GM21576 (cell line): ENCODE data around the gene TCF4.

Source experiments
- ATAC-seq: cut with Tn5 transposase; IDR thresholded peaks from one replicate; pipeline ENCODE4 v1.9.1; 2021; ENCODE audit warnings: mild to moderate bottlenecking, moderate library complexity; ENCODE audit not compliant: unreplicated experiment

The TCF4 gene

DNA sequence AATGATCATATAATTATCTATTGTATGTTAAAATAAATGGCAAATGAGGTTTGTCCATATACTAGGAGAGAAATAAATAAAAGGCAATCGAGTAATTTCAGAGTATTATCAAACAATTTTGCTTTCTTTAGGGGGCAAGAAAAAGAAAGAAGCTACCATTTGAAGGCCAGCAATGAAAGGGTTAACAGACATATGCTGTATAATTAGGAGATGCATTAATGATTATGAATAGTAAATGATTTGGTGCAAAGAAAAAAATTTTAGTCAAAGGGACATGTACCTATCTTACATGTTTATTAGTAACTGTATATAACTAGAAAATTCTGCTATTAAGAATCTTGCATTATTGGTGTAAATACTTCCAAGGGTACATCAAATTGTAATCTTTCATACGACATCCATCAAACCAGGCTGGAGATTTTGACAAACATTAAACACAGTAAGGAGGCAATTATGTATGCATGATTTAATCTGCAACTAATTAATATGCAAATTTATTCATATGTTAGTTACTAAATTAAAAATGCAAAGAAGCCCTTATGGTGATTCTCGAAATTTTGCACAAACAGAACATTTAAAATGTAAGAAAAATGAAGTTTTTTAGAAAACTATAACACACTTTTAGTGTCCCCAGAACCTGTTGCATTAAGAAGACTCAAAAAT lies 251.4 kb downstream of the TCF4 start:
- ATAC-seq: no peak

DNA sequence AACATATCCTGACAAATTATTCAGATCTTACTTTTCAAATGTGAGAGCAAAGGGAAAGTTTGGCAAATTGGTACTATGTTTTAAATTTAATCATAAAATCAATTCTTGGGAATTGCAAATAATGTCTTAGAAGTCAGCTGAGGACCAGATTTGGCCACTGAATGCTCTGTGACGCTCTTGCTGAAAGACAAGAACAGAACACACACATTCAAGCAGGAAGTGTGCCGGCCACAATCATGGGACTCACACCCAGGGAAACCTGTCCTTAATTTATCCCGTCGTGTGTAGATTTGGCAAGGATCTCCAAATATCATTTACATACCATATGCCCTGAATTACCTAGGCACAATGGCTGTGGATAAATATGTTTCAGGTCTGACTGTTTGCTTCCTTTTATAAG lies 253.1 kb downstream of the TCF4 start:
- no peak for ATAC-seq

DNA sequence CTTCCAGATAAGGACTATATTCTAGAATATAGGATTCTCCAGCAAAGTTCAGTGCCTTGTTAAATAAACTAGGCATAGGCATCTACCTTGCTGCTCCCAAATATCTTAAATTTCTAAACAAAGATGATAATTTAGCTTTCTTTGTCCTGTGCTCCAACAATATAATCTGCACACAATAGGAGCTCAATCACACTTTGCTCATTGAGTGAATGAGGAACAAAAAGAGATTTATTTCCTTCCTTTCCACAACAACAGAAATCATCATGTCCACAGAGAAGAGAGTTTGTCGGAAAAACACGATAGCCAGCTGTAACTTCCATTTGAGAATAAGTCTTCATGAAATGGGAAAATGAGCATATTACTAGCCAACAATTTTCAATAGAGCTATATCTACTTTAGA lies 256.7 kb downstream of the TCF4 start:
- no peak for ATAC-seq

DNA sequence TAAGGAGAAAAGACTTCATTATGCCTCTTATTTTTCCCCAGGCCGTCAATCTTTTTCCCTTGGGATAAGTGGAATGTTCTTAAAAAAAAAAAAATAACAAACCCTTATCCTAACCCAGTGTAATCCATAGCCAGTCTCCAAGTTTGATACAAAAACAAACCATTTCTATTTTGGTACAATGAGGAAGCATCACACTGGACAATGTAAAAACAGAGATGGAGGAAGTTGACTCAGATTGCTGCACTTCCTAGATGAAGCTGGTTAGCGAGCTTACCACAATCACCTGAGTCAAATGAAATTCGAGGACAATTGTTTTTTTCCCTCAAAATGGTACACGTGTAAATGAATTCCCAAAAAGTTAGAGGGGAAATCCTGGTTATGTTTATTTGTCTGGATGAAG lies 259.7 kb downstream of the TCF4 start:
- peak; percentile 44 for ATAC-seq

DNA sequence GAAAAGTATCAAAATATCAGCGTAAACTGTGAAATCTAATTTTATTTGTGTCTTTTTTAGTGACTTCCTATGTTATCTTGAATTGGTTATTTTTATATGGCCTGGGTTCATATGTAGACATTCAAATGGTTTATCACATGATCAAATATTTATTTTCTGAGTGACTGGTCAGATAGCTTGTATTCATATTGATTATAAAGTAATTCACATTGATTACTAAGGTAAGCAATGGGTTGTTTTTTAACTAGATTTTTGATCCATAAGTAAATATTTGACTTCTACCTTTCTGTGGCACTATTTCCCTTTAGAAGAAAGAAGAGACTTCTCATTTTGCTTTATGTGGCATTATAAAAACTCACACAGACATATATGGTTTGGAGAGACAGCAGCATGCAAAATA lies 260.5 kb downstream of the TCF4 start:
- ATAC-seq: no peak

DNA sequence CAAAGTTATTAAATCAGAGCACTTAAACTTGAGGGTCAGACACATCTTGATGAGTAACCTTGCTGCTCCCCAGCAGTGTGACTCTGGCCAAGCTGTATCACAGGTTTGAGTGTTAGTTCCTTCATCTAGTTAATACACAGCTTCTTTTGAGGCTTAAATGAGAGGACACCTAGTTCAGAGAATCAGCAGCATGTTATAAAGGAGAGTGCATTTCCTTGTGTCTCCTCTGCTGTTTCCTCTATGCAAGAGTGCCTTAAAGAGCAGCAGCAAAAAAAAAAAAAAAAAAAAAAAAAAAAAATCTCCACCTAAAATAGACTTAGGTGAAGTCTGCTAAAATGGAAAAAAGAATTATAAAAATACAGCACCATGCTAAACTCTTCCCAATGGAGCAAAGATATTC lies 261.9 kb downstream of the TCF4 start:
- ATAC-seq: no peak

DNA sequence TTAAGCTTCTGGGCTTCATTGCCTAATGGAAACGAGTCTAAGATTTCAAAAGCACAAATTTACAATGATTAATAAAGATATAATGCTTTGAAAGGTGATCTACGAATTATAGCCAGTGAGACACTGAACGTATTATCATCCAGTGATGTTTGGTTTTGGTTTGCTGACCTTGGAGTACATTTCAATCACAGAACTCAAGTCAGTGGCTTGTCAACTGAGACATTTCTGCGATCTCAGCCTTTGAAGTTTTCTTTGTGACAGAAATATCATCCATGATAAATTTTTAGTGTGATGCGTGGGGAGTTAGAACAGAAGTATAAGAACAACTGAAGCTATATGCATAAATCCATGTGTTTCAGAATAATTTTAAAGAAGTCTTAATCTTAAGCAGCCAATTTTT lies 263.8 kb downstream of the TCF4 start:
- ATAC-seq: no peak

DNA sequence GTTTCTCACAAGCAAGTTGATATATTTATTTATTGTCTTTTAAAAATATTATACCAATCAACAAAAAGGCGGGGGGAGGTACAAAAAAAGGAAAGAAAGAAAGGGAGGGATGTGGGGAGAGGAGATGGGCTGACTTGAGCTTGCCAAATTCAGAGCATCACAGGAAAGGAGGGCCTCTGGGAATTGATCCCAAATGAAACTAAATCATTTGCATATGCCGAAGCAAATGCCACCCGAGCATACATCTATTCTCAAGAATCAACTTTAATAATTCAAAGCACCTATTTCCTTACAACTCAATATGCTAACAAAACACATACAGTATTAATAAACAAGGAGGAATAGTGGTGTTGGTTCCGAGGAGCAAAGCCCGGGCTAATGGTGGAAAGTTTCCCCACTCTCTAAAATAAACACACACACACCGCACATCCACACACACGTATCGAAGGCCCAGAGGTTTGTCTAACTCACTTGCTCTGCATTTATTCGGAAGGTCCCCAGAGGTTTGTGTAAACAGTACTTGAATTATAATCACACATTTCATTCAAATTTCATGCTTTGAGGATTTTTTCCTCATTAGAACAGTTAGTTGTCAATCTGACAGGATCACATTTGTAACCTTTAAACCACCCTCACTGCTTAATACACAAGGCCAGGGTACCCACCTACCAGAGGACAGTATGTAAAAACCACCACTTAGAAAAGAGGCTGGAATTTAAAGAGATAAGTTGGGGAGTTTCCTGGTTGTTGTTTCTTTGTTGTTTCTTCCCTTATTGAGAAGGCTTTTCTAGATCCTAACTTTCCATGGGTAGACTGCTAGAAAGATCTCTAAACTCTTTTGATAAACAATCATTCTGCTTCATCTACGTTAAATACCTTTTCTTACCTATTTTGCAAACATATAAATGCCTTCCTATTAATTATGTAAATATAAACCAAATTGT lies 264.7 kb downstream of the TCF4 start:
- ATAC-seq: no peak

DNA sequence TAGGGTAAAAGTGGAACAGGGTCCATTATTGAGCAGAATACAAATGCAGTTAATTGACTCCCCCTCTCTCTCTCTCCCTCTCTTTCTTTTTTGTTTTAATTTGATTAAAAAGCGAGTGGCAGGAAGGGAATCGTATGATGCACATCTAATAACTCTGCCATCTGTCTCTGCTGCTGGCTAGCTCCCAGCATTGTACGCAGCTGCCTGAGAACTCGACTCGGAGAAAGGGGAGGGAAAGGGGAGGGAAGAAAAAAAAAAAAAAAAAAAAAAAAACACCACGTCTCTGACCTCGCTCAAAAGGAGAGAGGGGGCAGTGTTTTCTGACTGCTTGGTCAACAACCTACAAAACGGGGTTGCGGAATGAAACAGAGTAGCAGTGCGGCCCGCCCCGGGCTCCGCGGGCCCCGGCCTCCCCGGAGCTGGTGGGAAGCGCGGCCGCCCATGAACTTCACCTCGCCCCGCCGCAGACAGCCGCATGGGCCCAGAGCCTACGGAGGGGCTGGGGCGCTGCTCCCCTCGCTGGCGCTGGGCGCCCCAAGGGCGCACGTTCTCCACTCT lies 265.7 kb downstream of the TCF4 start:
- peak; percentile 44 for ATAC-seq

DNA sequence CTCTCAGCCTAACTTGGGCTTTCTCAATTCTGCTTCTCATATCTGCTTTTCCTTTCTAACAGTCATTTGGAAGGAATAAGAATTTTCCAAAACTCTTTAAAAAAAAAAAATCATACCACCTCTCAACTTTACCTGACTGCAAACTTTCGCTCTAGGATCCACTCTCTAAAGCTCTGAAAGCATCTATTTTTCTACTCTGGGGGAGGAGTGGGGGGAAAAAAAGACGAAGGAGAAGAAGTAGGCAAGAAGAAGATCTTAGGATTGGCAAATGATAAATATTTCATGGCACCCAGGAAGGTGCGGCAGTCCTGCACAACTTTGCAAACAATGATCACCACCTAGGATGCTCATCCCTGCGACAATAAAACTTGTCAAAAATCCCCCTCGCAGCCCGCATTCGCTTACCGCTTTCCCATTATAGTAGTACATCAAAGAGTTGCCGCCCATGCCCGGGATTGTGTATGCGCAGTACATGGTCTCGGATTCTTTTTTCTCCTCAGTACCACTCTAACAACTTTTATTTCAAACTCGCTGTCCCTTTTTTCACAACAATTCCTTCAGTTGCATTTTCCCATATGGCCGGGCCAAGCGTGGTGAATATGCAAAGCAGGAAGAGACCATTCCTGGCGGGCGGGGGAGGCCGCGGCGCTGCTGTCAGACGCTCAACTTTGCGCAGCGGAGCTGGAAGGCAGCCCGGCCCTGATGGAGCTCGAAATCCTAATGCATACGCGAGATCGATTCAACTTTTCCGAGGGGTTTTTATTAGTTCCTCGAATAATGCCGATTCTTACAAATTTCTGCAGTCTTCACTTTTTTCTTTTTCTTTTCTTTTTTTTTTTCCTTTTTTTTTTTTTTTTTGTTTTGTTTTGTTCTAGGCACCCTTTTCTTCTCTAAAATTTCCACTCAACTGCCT lies 266.5 kb downstream of the TCF4 start:
- peak; percentile 66 for ATAC-seq

DNA sequence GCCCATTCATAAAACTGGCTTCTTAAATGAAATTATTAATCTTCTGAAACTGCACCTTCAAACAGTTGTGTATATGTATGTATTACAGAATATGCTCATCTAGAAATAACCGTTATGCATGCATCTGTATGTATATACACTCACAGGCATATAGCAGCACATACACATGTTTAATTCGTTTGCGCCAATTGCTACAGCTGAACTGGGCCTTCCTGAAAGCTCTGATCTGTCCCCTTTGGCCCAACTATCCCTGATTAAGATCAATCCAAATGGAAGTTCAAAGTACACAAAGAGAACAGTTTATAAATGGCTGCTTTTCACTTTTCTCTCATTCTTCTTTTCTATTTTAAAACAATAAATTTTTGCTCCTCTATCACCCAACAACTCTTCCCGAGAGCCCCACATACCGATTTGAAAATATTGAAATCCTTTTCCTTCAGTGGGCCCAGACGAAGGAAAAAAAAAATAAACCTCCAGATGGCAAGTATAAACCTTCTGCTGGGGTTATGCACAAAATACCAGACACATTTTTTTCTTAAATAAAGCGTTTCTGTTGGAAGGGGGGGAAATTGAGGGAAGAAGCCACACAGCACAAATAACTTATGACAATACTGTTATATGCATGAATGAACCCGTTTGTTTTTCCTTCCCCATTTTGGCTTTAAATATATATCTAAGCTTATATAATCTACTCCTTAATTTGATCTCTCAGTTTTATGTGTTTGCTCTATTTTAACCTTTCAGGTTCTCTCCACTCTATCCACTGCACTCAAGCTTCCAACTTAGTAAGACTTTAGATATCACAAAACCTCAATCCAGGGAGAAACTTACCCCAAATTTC lies 267.3 kb downstream of the TCF4 start:
- no peak for ATAC-seq

DNA sequence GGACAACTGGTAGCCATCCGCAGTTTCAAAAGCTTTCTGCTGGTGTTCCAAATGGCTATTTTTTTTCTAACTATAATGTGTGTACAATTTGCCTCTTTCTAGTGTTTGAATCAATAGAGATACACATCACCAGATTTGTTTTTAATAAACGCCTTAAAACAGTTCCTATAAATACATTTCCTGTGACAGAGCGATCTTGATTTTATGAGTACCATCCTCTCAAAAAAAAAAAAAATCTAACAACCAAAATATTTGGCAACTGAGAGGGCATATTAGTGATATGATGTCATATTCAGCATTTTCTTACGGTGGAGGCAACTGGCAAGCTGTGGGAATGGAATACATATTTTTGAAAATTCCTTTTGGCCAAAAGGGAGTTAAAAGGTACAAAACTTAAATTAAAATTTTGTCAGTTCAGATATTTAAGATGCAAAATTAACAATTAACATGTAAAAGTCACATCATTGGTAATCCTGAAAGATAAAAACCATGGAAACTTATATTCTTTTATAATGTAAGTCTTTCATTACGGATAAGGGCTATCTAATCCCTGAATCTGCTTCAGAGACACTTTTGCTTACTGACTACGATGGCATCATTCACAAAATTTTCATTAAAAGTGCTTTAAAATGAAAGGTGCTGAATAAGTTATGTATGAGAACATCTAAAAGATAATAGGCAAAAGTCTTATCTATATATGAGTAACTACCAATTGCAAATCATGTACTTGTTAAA lies 268.4 kb downstream of the TCF4 start:
- ATAC-seq: no peak

DNA sequence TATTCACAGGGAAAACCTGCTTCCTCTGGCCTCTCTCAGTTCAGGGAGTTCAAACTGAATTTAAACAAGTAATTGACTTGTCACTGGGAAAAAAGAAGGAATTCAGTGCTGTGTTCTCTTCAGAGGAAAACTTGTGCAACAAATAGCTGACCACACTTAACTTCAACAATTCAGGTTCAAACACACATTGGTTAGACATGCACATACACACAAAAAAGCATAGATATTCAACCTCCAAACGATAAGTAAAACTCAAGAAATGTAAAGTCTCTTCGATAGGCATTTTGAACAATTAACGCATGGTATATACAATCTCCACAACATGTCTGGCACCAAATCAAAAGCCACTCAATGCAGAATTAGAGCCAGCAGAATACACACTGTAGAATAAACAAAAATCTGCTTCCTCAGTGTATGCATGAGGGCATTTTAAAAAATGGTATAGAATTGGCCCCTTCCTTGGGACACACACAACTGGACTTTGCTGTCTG lies 269.0 kb downstream of the TCF4 start:
- no peak for ATAC-seq

DNA sequence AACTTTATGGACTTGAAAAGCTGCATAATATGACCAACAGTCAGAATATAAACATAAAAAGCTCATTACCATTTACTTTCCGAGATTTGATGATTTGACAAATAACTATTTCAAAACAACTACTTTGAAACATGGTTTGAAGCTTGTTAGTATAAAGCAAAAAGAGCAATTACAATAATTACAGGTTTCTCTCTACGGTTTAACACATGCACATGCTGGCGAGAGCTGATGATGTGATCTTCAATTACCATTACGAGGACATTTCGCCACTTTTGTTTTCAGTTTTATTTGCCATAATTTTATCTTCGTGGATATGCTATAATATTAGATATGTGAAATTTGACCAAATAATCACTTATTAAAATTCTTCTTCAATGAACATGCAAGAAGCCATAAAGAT lies 270.1 kb downstream of the TCF4 start:
- no peak for ATAC-seq

DNA sequence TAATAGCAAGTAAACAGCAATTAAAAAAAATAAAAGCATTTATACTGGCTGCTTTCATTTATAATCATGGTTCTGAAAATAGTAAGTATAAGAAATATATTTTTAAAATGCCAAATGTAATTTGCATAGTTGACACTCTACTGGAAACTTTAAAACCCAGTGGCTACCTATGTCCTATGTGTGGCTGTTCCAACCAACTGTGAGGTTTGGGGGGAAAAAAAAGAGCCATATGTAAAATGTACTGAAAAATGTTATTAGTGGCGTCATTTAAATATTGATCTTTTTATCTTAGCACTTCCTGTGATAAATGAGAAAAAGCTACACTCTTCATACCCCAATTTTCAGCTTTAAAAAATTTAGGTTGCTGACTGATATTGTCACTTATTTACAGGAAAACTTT lies 270.7 kb downstream of the TCF4 start:
- no peak for ATAC-seq

DNA sequence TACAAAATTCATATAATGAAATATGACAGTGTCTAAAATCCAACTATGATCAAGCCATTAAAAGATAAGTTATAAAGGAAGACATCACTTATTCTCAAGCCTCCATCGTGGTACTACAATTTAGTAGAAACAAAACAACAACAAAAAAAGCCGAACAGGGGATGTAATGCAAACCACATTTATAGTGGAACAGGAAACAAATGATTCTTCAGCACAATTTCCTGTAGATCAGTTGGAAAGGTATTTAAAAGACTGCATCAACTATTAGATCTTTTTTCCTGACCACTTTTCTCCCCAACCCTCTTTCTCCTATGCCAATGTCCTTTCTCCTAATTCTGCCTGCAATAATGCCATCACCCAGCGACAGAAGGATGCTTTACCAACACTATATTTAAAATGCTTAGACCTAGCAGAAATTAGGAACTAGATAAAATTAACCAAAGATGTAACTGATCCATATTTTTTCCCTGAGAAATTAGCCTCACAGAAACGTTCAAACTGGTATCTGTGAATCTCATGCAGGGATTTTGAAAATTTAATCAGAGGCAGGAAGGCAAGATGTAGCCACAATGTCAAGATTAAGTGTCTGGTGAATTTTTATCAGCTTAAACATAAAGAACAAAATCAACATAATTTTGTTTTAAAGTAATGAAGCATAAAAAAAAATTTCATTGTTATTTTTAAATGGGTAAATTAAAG lies 271.4 kb downstream of the TCF4 start:
- no peak for ATAC-seq

DNA sequence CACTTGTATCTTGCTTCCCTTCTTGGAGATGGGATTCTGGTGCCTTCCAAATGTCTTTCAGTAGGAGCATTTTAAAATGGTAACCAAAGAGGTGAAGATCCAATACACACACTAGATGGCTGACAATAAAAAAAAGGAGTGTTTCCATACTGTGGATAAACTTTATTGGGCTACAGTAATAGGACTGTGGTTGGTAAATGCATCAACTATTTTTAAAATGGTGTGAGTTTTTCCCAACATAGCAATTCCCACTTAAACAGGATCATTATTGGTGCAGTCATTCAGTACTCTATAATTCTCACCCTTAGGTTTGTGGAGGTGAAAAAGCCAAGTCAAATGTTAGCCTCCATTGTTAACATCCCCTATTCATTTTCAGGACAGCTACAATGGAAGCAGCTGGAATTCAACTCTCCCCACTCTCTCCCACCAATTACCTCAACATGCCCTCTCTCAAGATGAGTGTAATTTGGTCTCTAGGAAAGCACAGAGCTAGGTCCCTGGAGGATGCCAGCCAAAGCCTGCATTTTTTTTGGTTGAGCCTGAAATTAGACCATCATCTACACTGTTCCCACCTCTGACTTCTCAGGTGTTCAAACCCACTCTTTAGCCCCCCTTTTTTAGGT lies 273.3 kb downstream of the TCF4 start:
- ATAC-seq: no peak

DNA sequence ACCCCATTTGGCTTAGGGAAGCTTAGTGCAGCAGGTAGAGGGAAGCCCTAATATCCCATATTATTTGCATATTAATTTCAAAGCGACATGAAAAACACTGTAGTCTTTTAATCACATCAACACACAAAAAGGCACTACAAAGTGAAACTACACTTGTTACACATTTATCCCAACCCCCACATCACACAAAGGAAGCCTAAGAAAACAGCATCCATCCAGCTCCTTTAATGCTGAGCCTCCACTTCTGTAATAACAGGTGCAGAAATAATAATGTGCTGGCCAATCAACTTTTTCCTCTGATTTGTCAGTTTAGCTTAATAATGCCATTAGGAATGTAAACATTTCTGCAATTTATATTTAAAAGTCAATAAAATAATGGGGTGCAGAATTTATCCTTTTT lies 274.0 kb downstream of the TCF4 start:
- no peak for ATAC-seq
